Measurements from ENCODE around the gene FASN.

The FASN gene

GRCh38 chr17:82048571-82048971 is 49.5 kb downstream of the FASN start:
- no peak overlapping the region for H3K4me3 ChIP-seq (ENCODE audit: low read length)
- no peak for DNase-seq (ENCODE audit: low read depth)
- TF ChIP-seq, protein P1, sequence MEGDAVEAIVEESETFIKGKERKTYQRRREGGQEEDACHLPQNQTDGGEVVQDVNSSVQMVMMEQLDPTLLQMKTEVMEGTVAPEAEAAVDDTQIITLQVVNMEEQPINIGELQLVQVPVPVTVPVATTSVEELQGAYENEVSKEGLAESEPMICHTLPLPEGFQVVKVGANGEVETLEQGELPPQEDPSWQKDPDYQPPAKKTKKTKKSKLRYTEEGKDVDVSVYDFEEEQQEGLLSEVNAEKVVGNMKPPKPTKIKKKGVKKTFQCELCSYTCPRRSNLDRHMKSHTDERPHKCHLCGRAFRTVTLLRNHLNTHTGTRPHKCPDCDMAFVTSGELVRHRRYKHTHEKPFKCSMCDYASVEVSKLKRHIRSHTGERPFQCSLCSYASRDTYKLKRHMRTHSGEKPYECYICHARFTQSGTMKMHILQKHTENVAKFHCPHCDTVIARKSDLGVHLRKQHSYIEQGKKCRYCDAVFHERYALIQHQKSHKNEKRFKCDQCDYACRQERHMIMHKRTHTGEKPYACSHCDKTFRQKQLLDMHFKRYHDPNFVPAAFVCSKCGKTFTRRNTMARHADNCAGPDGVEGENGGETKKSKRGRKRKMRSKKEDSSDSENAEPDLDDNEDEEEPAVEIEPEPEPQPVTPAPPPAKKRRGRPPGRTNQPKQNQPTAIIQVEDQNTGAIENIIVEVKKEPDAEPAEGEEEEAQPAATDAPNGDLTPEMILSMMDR (conservative IDR thresholded peaks at IDR 0.05; ENCODE audit: low read length), result no peak

GRCh38 chr17:82047914-82048570 is 50.0 kb downstream of the FASN start:
- TF ChIP-seq, protein P1 (conservative IDR thresholded peaks at IDR 0.05; ENCODE audit: low read length), result no peak
- H3K4me3 ChIP-seq (ENCODE audit: low read length), result no peak overlapping the region
- DNase-seq (ENCODE audit: low read depth), result no peak

- no peak for DNase-seq (ENCODE audit: low read depth)
- no peak overlapping the region for H3K4me3 ChIP-seq (ENCODE audit: low read length)
- TF ChIP-seq, protein P1 (conservative IDR thresholded peaks at IDR 0.05; ENCODE audit: low read length), result no peak
Measured at GRCh38 chr17:82047379-82047778, 50.7 kb downstream of the FASN start.

DNA sequence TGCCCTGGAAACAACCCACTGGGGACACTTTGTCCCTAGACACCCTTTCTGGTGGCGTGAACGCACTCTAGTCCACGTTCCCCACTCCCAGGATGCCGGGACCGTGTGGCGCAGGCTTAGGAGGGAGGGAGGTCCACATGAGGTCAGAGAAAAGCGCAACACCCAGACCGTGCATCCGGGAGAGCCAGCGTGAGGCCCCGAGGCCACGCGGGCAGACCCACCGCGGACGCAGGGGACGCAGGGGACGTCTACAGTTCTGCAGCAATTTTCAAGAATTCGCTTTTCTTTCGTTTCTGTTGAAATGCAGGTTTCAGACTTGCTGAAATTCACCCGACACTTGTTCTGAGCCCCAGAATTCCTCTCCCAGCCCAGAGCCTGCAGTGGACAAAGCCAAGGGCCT is 51.1 kb downstream of the FASN start:
- TF ChIP-seq, protein P1 (conservative IDR thresholded peaks at IDR 0.05; ENCODE audit: low read length), result no peak
- H3K4me3 ChIP-seq (ENCODE audit: low read length), result no peak overlapping the region
- DNase-seq (ENCODE audit: low read depth), result no peak

- TF ChIP-seq, protein P1 (conservative IDR thresholded peaks at IDR 0.05; ENCODE audit: low read length), result no peak
- no peak overlapping the region for H3K4me3 ChIP-seq (ENCODE audit: low read length)
- DNase-seq (ENCODE audit: low read depth), result no peak
Measured at GRCh38 chr17:82045936-82046484, 52.0 kb downstream of the FASN start.

- no peak overlapping the region for H3K4me3 ChIP-seq (ENCODE audit: low read length)
- TF ChIP-seq, protein P1 (conservative IDR thresholded peaks at IDR 0.05; ENCODE audit: low read length), result no peak
- no peak for DNase-seq (ENCODE audit: low read depth)
Measured at GRCh38 chr17:82043507-82043906, 54.5 kb downstream of the FASN start.

DNA sequence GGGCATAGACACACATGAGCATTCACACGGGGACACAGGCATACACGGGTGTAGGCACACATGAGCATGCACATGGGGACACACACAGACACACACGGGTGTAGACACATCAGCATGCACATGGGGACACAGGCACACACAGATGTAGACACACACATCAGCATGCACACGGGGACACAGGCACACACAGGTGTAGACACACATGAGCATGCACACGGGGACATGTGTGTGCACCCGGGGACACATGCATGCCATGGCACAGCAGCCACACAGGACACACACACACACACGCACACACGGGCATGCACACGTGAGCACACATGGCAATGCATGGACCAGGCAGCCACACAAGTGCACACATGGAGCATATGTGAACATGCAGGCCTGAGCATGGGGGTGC is 55.4 kb downstream of the FASN start:
- H3K4me3 ChIP-seq (ENCODE audit: low read length), result no peak overlapping the region
- TF ChIP-seq, protein P1 (conservative IDR thresholded peaks at IDR 0.05; ENCODE audit: low read length), result no peak
- DNase-seq (ENCODE audit: low read depth), result no peak
